Fibroblast of lung (primary cell): ENCODE results near the gene SLC16A14.

Experiments
- CTCF ChIP-seq, 2 donors: IDR thresholded peaks in 1 of 2; conservative IDR thresholded peaks in 1 of 2; 1 replicate in 1 of 2; 2 replicates in 1 of 2; pipeline ENCODE4 v1.5.1; 2011 to 2012; ENCODE audit warnings: low read length in 2 of 2, control low read depth in 1 of 2, inconsistent platforms in 1 of 2, low read depth in 1 of 2, mild to moderate bottlenecking in 1 of 2
- EZH2 ChIP-seq: IDR thresholded peaks from 2 replicates; pipeline ENCODE4 v1.5.1; 2012; ENCODE audit warnings: low read length, control low read depth, mild to moderate bottlenecking; ENCODE audit errors: missing control alignments

- TF ChIP-seq CTCF (conservative IDR thresholded peaks at IDR 0.05 in 1 of 2, IDR thresholded peaks at IDR 0.05 in 1 of 2; ENCODE audit: low read depth in 1 of 2, low read length in 2 of 2) (no peak), EZH2 (no peak)
Measured at GRCh38 chr2:230018153-230018552, 50.6 kb downstream of the SLC16A14 start.
